Gastrocnemius medialis (tissue), 4 donors: Measurements from ENCODE around the gene SRR. TPM values are rescaled to one million over a fixed set of nuclear protein-coding genes. Genes with fewer than 3 reads are reported as not detected.

Experiments used
- ATAC-seq, 2 donors: fragments of 150-250 bp; one replicate each; pipeline ENCODE4 v1.9.1; 2016
- DNase-seq, 2 donors: peaks; one replicate each; pipeline ENCODE4 v3.0.0-alpha.2; 2019
- H3K27ac ChIP-seq, 4 donors: fragments of 200-600 bp; sonication (generic); 1 replicate in 1 of 4; 2 replicates in 3 of 4; pipeline ENCODE4 v1.5.1; 2016 to 2018; ENCODE audit warnings: mild to moderate bottlenecking in 2 of 4, moderate library complexity in 1 of 4
- H3K27me3 ChIP-seq, 3 donors: fragments of 200-600 bp; sonication (generic) in 2 of 3; 1 replicate in 1 of 3; 2 replicates in 2 of 3; pipeline versions ENCODE4 v1.5.1 to v1.6.0; 2016 to 2019; ENCODE audit warnings: mild to moderate bottlenecking in 1 of 3, moderate library complexity in 1 of 3
- H3K36me3 ChIP-seq, 2 donors: fragments of 200-600 bp; sonication (generic) in 1 of 2; one replicate each; pipeline ENCODE4 v1.5.1; 2017 to 2018
- H3K4me1 ChIP-seq, 2 donors: fragments of 200-600 bp; sonication (generic) in 1 of 2; one replicate each; pipeline ENCODE4 v1.5.1; 2016 to 2017; ENCODE audit warnings: mild to moderate bottlenecking in 2 of 2
- H3K4me3 ChIP-seq, 4 donors: fragments of 200-600 bp; sonication (generic) in 3 of 4; 1 replicate in 1 of 4; 2 replicates in 3 of 4; pipeline ENCODE4 v1.5.1; 2016 to 2019; ENCODE audit warnings: mild to moderate bottlenecking in 2 of 4
- H3K9me3 ChIP-seq, 3 donors: fragments of 200-600 bp; sonication (generic) in 2 of 3; 1 replicate in 1 of 3; 2 replicates in 2 of 3; pipeline ENCODE4 v1.5.1; 2016 to 2019
- CTCF ChIP-seq, 5 experiments: fragments of 450-650 bp in 3 of 5; fragments of 200-600 bp in 2 of 5; sonication (generic) in 2 of 5; IDR thresholded peaks in 4 of 5; conservative IDR thresholded peaks in 1 of 5; 1 replicate in 4 of 5; 2 replicates in 1 of 5; pipeline ENCODE4 v1.5.1; 2016 to 2019; ENCODE audit warnings: antibody characterized with exemption in 5 of 5, mild to moderate bottlenecking in 3 of 5, moderate library complexity in 3 of 5
- POLR2A ChIP-seq, 2 donors: fragments of 450-650 bp; IDR thresholded peaks; one replicate each; pipeline ENCODE4 v1.6.1; 2017; ENCODE audit warnings: antibody characterized with exemption in 2 of 2, mild to moderate bottlenecking in 2 of 2, moderate library complexity in 2 of 2
- in situ Hi-C, 4 donors: fragments of 200-750 bp; cut with MboI; loops; one replicate each; pipeline versions ENCODE4 v1.15.0 to v1.8.0; 2017; ENCODE audit warnings: low sequenced_read_pairs in 4 of 4
- intact Hi-C: fragments of 100-400 bp; cut with DNase I; formaldehyde crosslinking; loops from one replicate; pipeline ENCODE4 v1.15.1; 2023; ENCODE audit warnings: low total_unique reads
- total RNA-seq, 4 donors: library from RNA; depleted of rRNA; stranded (reverse); fragments of >200 nt; gene quantifications; one replicate each; pipeline versions ENCODE4 v1.1.0 to v1.2.3, GENCODE V29; 2016

SRR gene
- total RNA-seq, 4 donors from 2014 or later: 3.0 to 20.0 (median 10.7) TPM

- ATAC-seq (no peak), DNase-seq (no peak)
- Histone ChIP-seq H3K4me3 (no peak overlapping the region), H3K36me3 (no peaks in the 10 kb centered on the region), H3K27ac (no peak overlapping the region), H3K4me1 (peaks cover 14 to 16% of the 10 kb centered on the region in 2 donors), H3K9me3 (no peaks in the 10 kb centered on the region), H3K27me3 (no peaks in the 10 kb centered on the region)
- in situ Hi-C loops (no loop called here), intact Hi-C loops (loop anchor here (5.0 kb wide), 1 partner anchor 299 kb away; no protein-coding TSS in a partner anchor)
- no peak for TF ChIP-seq POLR2A (IDR thresholded peaks at IDR 0.05)
- TF ChIP-seq CTCF (IDR thresholded peaks at IDR 0.05 in 4 of 5, conservative IDR thresholded peaks at IDR 0.05 in 1 of 5): no peak
Measured at GRCh38 chr17:2351269-2351668, 47.5 kb downstream of the SRR start.

GRCh38 chr17:2354311-2354710 lies 50.6 kb downstream of the SRR start:
- Histone ChIP-seq H3K27ac (no peak overlapping the region), H3K27me3 (no peaks in the 10 kb centered on the region), H3K4me3 (no peak overlapping the region), H3K36me3 (no peaks in the 10 kb centered on the region), H3K9me3 (no peaks in the 10 kb centered on the region), H3K4me1 (peaks cover 0 to 5% of the 10 kb centered on the region in 2 donors)
- no peak for TF ChIP-seq POLR2A (IDR thresholded peaks at IDR 0.05)
- TF ChIP-seq CTCF (IDR thresholded peaks at IDR 0.05 in 4 of 5, conservative IDR thresholded peaks at IDR 0.05 in 1 of 5): no peak
- intact Hi-C loops: loop anchor here (5.0 kb wide), 1 partner anchor 302 kb away; no protein-coding TSS in a partner anchor
- DNase-seq (no peak), ATAC-seq (no peak)
- in situ Hi-C loops: no loop called here

- intact Hi-C loops: no loop called here
- TF ChIP-seq CTCF (IDR thresholded peaks at IDR 0.05 in 4 of 5, conservative IDR thresholded peaks at IDR 0.05 in 1 of 5): no peak
- H3K27me3 ChIP-seq: no peaks in the 10 kb centered on the region
- no peak overlapping the region for H3K27ac ChIP-seq
- in situ Hi-C loops: no loop called here
- DNase-seq (no peak), ATAC-seq (no peak)
- no peaks in the 10 kb centered on the region for H3K9me3 ChIP-seq
- H3K36me3 ChIP-seq: no peaks in the 10 kb centered on the region
- peaks cover 0 to 5% of the 10 kb centered on the region in 2 donors for H3K4me1 ChIP-seq
- no peak overlapping the region for H3K4me3 ChIP-seq
Measured at GRCh38 chr17:2357237-2357636, 53.5 kb downstream of the SRR start.

- H3K27me3 ChIP-seq: no peaks in the 10 kb centered on the region
- DNase-seq (no peak), ATAC-seq (no peak)
- H3K4me3 ChIP-seq: no peak overlapping the region
- in situ Hi-C loops (no loop called here), intact Hi-C loops (no loop called here)
- H3K36me3 ChIP-seq: no peaks in the 10 kb centered on the region
- TF ChIP-seq CTCF (IDR thresholded peaks at IDR 0.05 in 4 of 5, conservative IDR thresholded peaks at IDR 0.05 in 1 of 5): no peak
- TF ChIP-seq POLR2A (IDR thresholded peaks at IDR 0.05): no peak
- no peak overlapping the region for H3K27ac ChIP-seq
- H3K4me1 ChIP-seq: peaks cover 0 to 6% of the 10 kb centered on the region in 2 donors
- no peaks in the 10 kb centered on the region for H3K9me3 ChIP-seq
Measured at GRCh38 chr17:2357931-2358434, 54.2 kb downstream of the SRR start.
